IgD-negative memory B cell (primary cell): Measurements from ENCODE around the gene USP2. TPM values are rescaled to one million over a fixed set of nuclear protein-coding genes. Genes with fewer than 3 reads are reported as not detected.
A peak's percentile ranks its signal among the peaks of the same experiment; 100 is the strongest.

Source experiments
- H3K27ac Mint-ChIP-seq, 3 donors: one replicate each; pipeline ENCODE4 v1.8.0; 2020 to 2022; ENCODE audit warnings: mild to moderate bottlenecking in 3 of 3, mixed read lengths in 3 of 3, moderate library complexity in 1 of 3
- H3K27me3 Mint-ChIP-seq: one replicate; pipeline ENCODE4 v1.8.0; 2021; ENCODE audit warnings: mixed read lengths
- H3K36me3 Mint-ChIP-seq: one replicate; pipeline ENCODE4 v1.8.0; 2020; ENCODE audit warnings: mild to moderate bottlenecking, mixed read lengths
- H3K4me1 Mint-ChIP-seq, 3 donors: one replicate each; pipeline ENCODE4 v1.8.0; 2020 to 2022; ENCODE audit warnings: mixed read lengths in 3 of 3, mild to moderate bottlenecking in 1 of 3
- H3K4me3 Mint-ChIP-seq, 4 donors: one replicate each; pipeline ENCODE4 v1.8.0; 2020 to 2022; ENCODE audit warnings: mild to moderate bottlenecking in 4 of 4, mixed read lengths in 4 of 4, moderate library complexity in 3 of 4
- H3K9me3 Mint-ChIP-seq, 3 donors: one replicate each; pipeline ENCODE4 v1.8.0; 2020 to 2021; ENCODE audit warnings: mixed read lengths in 3 of 3, mild to moderate bottlenecking in 1 of 3
- polyA plus RNA-seq: library from polyadenylated mRNA; unstranded; fragments of 300-500 nt; fragmentation: Illumina TruSeq; gene quantifications from one replicate; pipeline ENCODE4 v1.2.3, GENCODE V29; 2021

USP2 gene
- polyA plus RNA-seq, 1 donor from 2014 or later = not detected

DNA sequence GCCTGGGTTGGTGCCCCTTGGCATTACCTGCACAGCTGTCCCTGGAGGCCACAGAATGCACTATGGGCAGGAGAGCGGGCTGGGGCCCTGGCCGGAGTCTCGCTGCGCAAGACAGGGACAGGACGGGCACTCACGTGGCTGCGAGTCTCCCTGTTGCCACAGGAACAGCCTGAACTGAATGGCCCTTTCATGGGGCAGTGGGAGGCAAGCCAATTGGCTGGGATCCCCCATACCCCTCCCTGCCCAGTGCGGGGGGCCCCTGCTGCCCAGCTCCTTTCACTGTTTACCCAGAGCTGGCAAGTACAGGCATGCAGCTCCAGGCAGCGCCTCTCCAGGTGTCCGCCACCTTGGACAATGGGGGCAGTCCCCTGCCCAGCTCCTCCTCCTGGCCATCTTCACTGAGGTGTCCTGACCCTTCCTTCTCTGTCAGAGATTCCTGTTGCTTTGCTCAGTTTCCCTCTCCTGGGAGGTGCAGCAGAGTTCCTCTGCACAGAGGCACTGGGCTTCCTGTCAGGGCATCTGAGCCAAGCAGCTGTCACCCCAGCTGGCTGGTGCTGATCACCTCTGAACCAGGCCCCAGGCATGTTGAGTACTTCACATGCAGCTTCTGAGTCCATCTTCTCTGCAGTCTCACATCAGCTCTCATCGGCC is 5.2 kb downstream of the USP2 start:
- H3K36me3 Mint-ChIP-seq = no peaks in the 10 kb centered on the region
- H3K4me3 Mint-ChIP-seq = no peak overlapping the region
- peaks cover 0 to 9% (median 0%) of the 10 kb centered on the region in 3 donors for H3K4me1 Mint-ChIP-seq
- H3K9me3 Mint-ChIP-seq = no peaks in the 10 kb centered on the region
- peaks cover 7% of the 10 kb centered on the region for H3K27me3 Mint-ChIP-seq
- no peak overlapping the region for H3K27ac Mint-ChIP-seq

DNA sequence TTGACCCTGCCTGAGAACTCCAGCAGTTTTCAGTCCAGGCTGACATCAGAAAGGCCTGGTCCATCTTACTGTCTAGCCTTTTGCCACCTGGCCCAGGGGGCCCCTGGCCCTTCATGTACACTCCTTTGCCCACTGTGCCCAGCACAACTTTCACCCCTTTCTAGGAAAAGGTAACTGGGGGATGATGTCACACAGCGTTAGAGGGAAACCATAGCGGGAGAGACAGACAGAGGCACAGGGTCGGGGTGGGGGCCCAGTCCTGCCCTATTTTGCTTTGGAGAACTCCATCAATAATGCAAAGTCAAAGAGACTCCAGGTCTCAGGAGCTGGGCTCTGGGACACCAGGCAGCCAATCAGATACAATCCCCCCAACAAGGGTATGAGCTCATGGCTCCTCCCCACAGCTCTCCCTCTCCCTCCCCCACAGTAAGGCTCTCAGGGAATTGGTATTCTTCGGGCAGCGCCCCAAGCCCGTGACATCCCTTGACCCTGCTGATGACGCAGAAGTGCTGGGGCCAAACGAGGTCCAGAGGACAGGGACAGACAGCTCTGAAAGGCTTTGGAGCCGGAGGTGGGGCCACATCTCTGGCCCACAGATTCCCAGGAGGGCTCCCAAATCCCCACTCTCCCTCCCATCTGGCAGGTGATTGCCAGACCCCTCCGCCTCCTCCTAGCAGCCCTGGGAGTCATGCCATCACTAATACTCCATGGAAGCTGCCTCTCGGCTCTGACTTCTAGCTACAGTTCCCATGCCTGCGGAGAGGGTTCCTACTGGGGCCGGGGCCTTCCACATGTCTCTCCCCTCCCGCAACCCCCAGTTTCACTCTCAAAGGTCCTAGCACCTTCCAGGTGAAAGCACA is 5.9 kb downstream of the USP2 start:
- H3K4me3 Mint-ChIP-seq = no peak overlapping the region
- peaks cover 7% of the 10 kb centered on the region for H3K27me3 Mint-ChIP-seq
- no peaks in the 10 kb centered on the region for H3K9me3 Mint-ChIP-seq
- peaks cover 0 to 4% (median 0%) of the 10 kb centered on the region in 3 donors for H3K4me1 Mint-ChIP-seq
- no peak overlapping the region for H3K27ac Mint-ChIP-seq
- no peaks in the 10 kb centered on the region for H3K36me3 Mint-ChIP-seq

DNA sequence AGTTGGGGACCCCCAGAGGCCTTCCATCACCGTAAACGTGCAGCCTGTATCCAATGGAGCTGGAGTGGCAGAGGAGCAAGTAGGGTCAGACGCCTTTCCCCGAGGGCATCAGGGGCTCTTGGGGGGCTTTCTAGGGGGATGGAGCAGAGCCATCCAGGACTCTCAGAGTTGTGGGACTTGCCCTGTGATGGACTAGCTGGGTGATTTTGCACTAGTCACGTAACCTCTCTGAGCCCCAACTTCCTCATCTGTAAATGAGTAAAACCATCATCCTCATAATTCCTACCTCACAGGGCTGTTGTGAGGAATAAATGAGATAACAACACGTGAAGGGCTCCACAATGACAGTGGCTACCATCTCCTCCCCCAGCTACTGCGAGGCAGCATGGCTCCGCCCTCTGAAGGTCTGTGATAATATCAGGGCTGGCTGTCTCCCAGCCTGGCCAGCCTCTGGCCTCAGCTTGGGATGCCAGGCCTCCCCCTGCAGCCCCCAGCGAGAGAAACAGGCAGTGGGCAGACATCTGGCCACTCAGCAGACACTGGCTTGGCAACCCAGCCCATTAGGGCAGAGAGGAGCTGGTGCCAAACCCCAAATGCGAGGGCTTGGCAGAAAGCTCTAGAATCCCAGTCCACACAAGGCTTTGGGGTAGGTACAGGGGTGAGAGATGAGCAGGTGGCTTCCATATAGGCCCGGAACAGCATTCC is 6.7 kb downstream of the USP2 start:
- H3K27ac Mint-ChIP-seq = no peak overlapping the region
- H3K27me3 Mint-ChIP-seq = peaks cover 13% of the 10 kb centered on the region
- H3K4me1 Mint-ChIP-seq = peaks cover 0 to 6% (median 0%) of the 10 kb centered on the region in 3 donors
- H3K36me3 Mint-ChIP-seq = no peaks in the 10 kb centered on the region
- no peaks in the 10 kb centered on the region for H3K9me3 Mint-ChIP-seq
- H3K4me3 Mint-ChIP-seq = no peak overlapping the region

DNA sequence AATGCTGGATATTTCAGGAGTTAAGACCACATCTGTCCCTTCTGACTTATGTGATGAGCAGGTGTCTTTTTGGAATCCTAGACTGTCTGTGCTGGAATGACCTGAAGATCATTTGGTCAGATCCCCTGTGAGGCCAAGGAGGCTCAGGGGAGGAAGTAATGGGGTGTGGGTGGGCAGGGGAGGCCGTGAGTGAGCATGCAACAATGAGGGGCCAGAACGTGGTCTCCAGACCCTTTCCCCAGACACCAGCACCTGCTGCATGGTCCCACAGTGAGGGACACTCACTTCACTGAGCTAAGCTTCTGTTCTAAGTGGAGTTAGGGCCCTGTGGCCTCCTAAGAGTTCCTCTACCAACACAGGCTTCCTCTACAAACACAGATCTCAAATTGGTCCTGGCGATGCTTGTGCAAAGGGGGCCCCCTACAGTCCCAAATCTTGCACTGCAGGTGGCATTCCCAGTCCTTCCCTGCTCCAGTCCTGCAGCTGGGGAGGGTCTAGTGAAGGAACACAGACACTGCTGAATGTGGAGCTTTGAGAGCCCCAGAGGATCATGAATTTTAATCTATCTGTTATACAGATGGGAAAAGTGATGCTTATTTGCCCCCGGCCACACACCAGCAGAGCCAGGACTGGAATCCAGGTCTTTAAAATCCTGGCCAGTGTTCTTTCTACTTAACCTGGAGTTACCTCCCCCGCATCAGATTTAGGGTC is 7.4 kb downstream of the USP2 start:
- no peak overlapping the region for H3K4me3 Mint-ChIP-seq
- peaks cover 0 to 6% (median 0%) of the 10 kb centered on the region in 3 donors for H3K4me1 Mint-ChIP-seq
- H3K27ac Mint-ChIP-seq = no peak overlapping the region

DNA sequence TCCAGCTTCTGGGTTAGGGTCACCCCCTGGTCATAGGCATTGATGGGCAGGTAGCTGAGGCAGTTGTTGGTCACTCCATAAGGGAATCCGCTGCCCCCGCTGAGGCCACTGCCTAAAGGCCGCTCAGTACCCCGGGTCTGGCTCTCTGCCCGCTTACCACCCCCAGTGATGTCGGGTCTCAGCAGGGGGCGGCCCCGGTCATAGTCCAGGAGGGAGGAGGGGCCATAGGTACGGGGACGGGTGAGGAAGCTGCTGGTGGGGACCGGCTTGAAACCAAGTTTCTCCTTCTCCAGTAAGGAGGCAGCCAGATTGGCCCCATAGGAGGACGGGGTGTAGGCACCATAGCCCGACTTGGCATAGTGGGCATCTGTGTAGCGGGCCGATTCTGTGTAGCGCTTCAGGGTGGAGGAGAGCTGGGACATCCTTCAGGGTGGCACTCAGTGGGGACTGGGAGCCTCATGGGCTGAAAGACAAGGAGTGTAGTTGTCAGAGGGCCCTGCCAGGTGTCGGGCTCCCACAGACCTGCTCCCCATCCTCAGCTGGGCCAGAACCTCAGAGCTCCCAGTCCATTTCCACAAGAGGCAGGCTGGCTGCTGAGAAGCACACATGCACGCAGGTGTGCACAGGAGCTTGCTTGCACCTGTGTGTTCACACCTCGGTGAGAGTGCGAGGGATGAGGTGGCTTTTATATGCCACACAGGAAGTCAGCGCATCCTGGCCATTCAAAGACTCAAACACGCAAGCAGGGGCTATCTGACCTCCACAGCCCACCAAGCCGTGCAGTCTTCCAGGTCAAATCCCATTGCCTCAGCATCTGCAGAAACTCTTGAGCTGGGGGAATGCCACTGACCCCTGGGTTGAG is 8.2 kb downstream of the USP2 start:
- Mint-ChIP-seq H3K4me3 (no peak overlapping the region), H3K9me3 (no peaks in the 10 kb centered on the region), H3K27ac (no peak overlapping the region), H3K36me3 (no peaks in the 10 kb centered on the region), H3K4me1 (peaks cover 0 to 6% (median 0%) of the 10 kb centered on the region in 3 donors), H3K27me3 (peaks cover 22% of the 10 kb centered on the region)

More for the DNA sequence above, 7.4 kb downstream of the USP2 start:
- Mint-ChIP-seq H3K36me3 (no peaks in the 10 kb centered on the region), H3K27me3 (peaks cover 21% of the 10 kb centered on the region), H3K9me3 (no peaks in the 10 kb centered on the region)

GRCh38 chr11:119372260-119373058 is 9.0 kb downstream of the USP2 start:
- Mint-ChIP-seq H3K9me3 (no peaks in the 10 kb centered on the region), H3K27me3 (peaks cover 25% of the 10 kb centered on the region), H3K36me3 (no peaks in the 10 kb centered on the region), H3K27ac (no peak overlapping the region), H3K4me3 (peak overlapping the region in 1 of 4 donors; percentile 22), H3K4me1 (peaks cover 0 to 6% (median 0%) of the 10 kb centered on the region in 3 donors)

GRCh38 chr11:119371778-119372182 is 9.7 kb downstream of the USP2 start:
- no peak overlapping the region for H3K27ac Mint-ChIP-seq
- H3K27me3 Mint-ChIP-seq = peaks cover 31% of the 10 kb centered on the region
- no peaks in the 10 kb centered on the region for H3K9me3 Mint-ChIP-seq
- H3K4me3 Mint-ChIP-seq = no peak overlapping the region
- peaks cover 0 to 6% (median 0%) of the 10 kb centered on the region in 3 donors for H3K4me1 Mint-ChIP-seq
- H3K36me3 Mint-ChIP-seq = no peaks in the 10 kb centered on the region

- peaks cover 0 to 6% (median 3%) of the 10 kb centered on the region in 3 donors for H3K4me1 Mint-ChIP-seq
- no peak overlapping the region for H3K4me3 Mint-ChIP-seq
- H3K27me3 Mint-ChIP-seq = peaks cover 35% of the 10 kb centered on the region
- H3K36me3 Mint-ChIP-seq = no peaks in the 10 kb centered on the region
- peaks cover 0 to 2% (median 0%) of the 10 kb centered on the region in 3 donors for H3K9me3 Mint-ChIP-seq
- no peak overlapping the region for H3K27ac Mint-ChIP-seq
Measured at GRCh38 chr11:119371067-119371601, 10.4 kb downstream of the USP2 start.

DNA sequence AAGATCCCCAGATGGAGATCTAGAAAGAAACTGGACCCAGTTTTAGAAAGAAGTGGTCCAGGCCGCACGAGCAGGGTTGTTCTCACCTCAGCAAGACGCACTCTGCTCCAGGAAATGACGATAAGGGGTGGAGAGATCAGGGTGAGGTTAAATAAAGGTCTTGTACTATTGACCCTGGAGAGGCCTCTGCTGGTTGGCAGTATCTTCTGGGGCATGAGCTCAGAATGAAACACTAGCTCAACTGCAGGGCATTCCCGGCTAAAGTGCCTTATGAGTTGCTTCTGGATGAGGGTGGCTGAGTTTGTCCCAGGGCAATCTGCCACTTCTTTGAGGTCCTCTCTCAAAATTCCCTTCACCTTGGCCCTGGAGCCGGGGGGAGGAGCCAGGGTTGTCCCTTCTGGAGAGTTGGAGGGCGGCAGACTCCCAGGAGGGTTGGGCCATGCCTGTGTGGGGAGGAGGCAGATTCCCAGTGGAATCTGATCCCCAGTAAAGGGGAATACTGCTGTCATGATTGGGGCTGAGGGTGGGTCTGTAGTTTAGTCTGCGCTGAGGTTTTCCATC is 10.9 kb downstream of the USP2 start:
- Mint-ChIP-seq H3K9me3 (peaks cover 0 to 2% (median 0%) of the 10 kb centered on the region in 3 donors), H3K4me1 (peaks cover 0 to 6% (median 4%) of the 10 kb centered on the region in 3 donors), H3K36me3 (no peaks in the 10 kb centered on the region), H3K27me3 (peaks cover 38% of the 10 kb centered on the region), H3K4me3 (no peak overlapping the region), H3K27ac (peak overlapping the region in 1 of 3 donors; percentile 46)

GRCh38 chr11:119369132-119369925 is 12.2 kb downstream of the USP2 start:
- H3K27ac Mint-ChIP-seq = no peak overlapping the region
- H3K9me3 Mint-ChIP-seq = peaks cover 0 to 4% (median 0%) of the 10 kb centered on the region in 3 donors
- H3K27me3 Mint-ChIP-seq = peaks cover 51% of the 10 kb centered on the region
- H3K4me3 Mint-ChIP-seq = no peak overlapping the region
- peaks cover 3 to 9% (median 9%) of the 10 kb centered on the region in 3 donors for H3K4me1 Mint-ChIP-seq
- H3K36me3 Mint-ChIP-seq = no peaks in the 10 kb centered on the region

GRCh38 chr11:119368121-119369034 is 13.1 kb downstream of the USP2 start:
- H3K4me3 Mint-ChIP-seq = no peak overlapping the region
- peak overlapping the region in 1 of 3 donors; percentile 64 for H3K27ac Mint-ChIP-seq
- H3K9me3 Mint-ChIP-seq = peaks cover 0 to 4% (median 0%) of the 10 kb centered on the region in 3 donors
- no peaks in the 10 kb centered on the region for H3K36me3 Mint-ChIP-seq
- H3K27me3 Mint-ChIP-seq = peaks cover 52% of the 10 kb centered on the region
- peaks cover 3 to 9% (median 9%) of the 10 kb centered on the region in 3 donors for H3K4me1 Mint-ChIP-seq
